GM19468 (cell line): ENCODE results near the gene SOX21.
A peak's percentile ranks its signal among the peaks of the same experiment; 100 is the strongest.
"Not testable (repeated sequence)": the region's sequence is repeated elsewhere in the genome, so short reads cannot be mapped to it uniquely, and the experiment has no call there.

Experiments used
- ATAC-seq: cut with Tn5 transposase; IDR thresholded peaks from one replicate; pipeline ENCODE4 v1.9.1; 2021; ENCODE audit warnings: mild to moderate bottlenecking, moderate library complexity, moderate number of reproducible peaks; ENCODE audit not compliant: unreplicated experiment; ENCODE audit errors: extremely low read depth

Gene SOX21

DNA sequence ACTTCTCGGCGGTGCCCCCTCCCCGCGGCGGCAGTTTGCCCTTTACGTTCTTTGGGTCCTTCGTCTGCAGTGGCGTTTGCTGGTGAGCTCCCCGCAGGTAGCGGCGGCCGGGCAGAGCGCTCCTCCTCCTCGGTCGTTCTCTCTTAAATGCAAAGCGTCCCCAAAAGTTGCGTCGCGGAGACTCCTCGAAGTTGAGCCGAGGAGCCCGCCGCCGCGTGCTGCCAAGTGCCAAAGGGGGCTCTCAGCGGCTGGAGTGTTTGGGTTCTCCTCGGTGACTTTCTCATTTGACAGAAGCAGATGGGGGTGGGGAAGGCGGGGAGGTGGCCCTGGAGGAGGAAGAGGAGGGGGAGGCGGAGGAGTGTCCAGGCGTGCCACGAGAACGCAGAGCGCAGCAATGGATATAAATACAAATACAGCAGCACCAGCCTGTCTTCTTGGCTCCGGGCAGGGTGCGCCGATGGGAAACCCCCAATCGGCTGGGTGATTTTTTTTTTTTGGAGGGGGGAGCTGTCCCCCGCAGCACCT is at the start of gene SOX21:
TSS of gene SOX21 (minus strand) at position 259 of the 525 bp plus-strand sequence. CDS start 496 bp downstream, outside the sequence.
- ATAC-seq, result no peak

DNA sequence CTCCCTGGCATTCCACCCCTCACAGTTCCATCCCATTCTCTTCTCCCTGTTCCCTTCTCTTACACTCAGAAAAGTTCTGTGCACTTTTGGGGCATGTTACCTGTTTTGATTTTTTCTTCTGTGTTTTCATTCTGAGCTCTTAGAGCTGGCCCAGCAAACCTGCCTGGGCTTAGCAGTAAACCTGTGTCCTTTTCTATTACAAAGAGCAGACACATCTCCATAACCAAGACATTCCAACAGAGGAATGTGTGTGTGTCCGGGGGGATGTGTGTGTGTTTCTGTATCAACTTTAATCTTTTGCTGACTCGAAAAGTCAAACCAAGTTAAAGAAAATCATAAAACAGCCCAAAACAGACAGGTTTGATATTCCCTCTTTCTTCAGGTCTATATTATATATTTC is 49.1 kb upstream of the SOX21 start:
- ATAC-seq, result no peak

DNA sequence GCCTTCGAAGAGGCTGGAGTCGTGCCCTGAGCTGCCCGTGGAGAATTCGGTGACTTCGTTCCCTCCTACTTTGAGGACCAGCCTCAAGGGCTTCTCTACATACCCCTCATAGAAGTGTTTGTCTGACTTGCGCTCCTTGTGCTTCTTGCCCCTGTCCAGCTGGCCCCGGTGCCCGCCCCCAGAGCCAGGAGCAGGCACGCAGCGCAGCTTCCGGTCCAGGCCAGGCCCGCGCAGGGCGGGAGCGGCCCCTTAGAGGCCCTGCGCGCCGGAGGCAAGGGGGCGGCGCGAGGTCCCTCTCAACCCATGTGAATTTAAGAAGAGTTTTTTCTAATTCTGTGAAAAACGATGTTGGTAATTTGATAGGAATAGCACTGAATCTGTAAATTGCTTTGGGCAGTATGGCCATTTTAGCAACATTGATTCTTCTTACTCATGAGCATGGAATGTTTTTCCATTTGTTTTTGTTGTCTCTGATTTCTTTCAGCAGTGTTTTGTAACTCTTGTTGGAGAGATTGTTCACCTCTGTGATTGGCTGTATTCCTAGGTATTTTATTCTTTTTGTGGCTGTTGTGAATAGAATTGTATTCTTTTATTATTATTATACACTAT is 46.9 kb upstream of the SOX21 start:
- no peak for ATAC-seq

DNA sequence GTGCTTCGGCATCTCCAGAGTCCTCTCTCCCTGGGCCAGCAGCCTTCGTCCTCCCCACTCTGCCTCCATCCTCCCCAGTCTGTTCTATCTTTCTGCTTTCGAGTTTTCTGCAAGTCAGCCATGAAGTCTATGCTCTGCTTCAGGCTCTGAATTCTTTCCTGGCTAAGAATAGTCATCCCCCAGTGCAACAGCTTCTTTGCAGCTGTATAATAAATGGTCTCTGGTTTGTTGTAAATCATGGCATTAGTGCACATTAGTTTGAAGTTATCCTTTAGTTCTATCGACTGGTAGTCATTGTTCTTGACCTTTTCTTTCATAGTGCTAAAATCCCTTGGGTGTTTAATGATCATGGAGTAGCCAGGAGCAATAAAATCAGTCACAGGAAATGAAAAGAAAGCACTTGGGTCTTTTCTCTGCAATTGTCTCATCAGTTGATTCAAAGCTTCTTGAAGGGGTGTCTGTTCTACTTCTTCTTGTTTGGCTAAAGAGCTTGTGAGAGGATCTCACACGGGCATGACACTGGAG is 46.2 kb upstream of the SOX21 start:
- no peak for ATAC-seq

DNA sequence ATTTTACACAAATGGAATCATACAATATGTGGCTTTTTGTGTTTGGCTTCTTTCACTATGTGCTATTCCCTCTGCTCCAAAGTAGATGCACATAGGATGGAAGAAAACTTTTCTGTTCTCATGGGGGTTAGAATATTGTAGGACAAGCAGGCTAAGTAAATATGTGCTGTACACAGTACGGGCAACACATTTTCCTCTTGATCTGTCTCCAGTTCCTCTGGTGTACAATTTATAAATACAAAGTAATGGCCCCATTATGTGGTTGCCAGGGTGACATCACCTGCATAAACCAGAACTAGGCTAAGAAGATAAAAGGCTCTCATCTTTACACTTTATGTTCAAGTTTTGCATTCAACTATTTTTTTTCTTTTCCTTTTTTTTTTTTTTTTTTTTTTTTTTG is 41.0 kb upstream of the SOX21 start:
- no peak for ATAC-seq

DNA sequence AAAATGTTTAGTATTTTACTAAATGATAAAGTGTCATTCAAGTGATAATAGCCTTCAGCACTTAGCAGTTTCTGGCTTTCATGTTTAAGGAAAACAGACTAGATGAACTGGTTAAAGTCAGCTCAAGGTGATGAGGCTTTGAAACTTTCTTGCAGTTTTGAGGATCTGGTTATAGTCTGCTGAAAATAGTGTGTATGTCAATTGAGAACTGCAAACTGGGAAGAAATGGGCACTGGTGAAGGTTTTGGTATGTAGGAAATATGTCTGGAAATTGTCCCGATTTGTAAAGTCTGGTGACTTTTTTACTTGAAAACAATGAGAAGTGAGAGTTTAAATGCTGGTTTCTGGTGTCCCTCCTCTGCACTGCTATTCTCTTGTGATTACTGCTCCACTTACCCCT is 36.8 kb upstream of the SOX21 start:
- ATAC-seq, result no peak

DNA sequence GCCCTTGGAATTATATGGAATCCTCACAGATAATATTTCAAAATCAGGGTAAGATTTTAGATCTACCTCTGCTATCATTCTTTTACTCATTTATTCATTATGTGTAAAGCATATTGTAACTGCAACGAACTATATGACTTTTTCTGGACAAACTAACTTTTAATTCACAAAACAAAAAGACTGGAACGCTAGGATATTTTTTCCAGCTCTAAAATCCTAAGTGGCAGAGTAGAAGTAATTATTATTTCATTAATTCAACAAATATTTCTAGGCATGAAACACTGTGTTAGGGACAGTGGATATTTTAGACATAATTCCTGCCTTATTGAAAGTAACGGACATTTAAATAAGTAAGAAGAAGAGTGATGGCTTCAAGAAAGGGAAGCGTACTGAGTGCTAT is 26.9 kb upstream of the SOX21 start:
- ATAC-seq, result no peak

DNA sequence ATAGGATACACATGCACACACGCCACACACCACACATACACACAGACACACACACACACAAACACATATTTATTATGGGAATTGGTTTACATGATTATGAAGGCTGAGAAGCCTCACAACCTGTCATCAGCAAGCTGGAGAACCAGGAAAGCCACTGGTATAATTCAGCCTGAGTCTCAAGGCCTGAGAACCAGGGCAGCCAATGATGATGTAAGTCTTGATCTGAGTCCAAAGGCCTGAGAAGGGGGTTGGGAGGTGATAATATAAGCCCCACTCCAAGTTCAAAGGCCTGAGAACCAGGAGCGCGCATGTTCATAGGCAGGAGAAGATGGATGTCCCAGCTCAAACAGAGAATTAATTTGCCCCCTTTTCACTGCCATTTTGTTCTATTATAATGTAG is 18.7 kb upstream of the SOX21 start:
- no peak for ATAC-seq

DNA sequence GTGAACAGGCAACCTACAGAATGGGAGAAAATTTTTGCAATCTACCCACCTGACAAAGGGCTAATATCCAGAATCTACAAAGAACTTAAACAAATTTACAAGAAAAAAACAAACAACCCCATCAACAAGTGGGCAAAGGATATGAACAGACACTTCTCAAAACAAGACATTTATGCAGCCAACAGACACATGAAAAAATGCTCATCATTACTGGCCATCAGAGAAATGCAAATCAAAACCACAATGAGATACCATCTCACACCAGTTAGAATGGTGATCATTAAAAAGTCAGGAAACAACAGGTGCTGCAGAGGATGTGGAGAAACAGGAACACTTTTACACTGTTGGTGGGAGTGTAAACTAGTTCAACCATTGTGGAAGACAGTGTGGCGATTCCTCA is 17.6 kb upstream of the SOX21 start:
- not testable (repeated sequence) for ATAC-seq

DNA sequence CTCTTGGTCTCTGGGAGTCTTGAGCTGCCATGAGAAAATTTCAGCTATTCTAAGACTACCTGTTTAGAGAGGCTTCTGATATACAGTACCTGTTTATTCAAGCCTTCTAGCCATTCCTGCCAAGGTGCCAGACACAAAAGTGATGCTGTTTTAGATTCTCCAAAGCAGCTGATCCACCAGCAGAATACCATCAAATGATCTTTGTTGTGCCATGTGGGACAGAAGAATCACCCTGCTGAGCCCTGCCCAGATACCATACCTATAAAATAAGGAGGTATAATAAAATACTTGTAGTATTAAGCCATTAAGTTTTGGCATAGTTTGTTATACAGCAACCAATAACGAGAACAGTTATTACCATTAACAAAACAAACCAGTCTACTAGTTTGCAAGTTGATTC is 14.1 kb upstream of the SOX21 start:
- ATAC-seq, result no peak

DNA sequence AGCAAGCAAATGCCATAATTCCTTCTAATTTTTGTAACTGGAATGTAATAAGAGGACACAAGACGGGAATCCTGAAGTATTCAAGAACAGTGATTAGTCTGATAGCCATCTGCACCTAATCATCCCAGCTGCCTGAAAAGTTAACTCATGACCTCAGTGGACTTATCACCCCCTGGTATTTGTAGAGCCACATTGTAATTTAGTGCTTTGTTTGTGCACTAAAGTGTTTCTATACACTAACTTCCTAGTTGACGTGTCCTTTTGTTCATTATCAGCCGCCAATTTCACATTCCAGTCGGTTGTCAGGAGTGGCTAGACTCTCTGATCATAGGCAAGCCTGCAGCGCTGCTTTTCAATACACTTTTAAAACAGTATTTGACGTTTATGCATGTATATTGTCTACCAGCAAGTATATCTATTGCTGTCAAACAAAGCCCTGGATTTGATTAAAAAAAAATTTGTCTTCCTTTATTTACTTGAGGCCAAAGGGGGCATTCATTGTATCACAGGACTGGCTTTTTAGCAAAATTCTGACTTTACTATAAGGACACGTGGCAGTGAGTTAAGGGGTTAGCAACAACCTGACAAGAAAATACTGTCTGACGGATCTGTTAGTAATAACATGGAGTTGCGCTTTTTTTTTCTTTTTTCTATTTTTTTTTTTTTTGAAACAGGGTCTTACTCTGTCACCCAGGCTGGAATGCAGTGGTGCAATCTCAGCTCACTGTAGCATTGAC is 10.4 kb upstream of the SOX21 start:
- ATAC-seq, result no peak

DNA sequence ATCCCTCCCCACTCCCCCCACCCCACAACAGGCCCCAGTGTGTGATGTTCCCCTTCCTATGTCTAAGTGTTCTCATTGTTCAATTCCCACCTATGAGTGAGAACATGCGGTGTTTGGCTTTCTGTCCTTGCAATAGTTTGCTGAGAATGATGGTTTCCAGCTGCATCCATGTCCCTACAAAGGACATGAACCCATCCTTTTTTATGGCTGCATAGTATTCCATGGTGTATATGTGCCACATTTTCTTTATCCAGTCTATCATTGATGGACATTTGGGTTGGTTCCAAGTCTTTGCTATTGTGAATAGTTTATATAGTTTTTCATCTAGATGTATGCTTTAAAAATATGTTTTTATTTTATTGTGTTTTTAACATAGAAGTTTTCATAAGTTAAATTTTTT is 6.4 kb upstream of the SOX21 start:
- ATAC-seq, result not testable (repeated sequence)

DNA sequence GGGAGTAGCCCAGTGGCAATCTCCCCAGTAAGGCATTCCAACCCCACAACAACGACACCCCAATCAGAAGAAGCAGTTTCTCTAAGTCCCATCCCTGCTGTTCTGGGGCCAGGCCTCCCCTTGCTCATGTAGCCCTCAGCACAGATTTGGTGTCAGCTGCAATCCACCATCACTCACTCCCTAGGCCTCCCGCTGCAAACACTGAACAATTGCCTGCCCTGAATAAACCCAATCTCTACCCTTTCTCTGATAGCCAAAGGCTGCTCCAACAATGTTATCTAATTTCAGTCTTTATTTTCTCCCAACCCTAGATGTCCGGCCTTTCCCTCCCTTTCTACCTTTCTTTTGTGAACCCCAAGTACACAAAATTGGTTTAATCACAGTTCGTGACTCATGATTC is 5.6 kb upstream of the SOX21 start:
- ATAC-seq, result no peak

DNA sequence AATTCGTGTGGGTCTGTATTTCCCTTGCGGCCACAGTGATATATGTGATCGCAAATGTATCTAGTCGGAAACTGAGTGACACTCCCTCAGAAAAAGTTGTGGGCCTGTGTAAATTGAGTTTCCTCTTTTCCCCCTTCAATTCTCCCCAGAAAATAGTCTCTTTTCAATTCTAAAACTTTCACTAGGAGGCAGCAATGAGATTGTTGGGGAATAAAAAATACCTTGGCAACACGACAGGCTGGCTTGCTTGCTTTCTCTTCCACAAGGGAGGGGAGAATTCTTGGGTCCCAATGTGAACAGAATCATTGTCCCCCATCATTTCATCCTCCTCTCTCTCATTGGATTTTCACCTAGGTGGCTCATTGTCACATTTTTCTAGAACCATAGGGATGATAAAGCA is 3.7 kb upstream of the SOX21 start:
- no peak for ATAC-seq

DNA sequence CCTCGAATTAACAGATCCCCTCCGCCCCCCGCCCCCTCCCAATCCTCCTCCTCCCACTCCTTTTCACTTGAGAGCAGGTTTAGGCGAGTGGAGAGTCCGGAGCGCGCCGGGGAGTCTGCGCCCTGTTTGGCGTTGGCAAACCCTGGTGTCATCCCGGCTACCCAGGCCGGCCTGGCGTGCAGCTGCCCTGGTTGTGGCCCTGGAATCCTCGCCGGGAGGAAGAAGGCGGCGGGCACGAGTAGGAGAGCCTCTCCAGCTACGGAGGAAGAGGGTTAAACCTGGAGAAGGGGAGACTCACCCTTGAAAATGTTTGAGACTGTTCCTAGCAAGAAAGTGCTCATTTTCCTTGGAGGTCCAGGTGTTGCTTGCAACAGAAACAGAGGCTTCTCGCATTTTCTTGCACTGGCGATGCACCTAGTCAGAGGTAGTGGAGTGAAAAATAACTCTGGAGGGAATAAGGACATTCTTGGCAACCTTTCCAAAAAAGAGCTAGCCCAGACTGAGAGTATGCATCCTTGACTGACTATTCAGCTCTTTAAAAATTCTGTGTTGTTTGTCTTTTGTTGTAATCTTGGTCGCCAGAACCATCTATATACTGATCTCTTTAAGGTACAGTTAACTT is 1.3 kb upstream of the SOX21 start:
- ATAC-seq, result no peak

DNA sequence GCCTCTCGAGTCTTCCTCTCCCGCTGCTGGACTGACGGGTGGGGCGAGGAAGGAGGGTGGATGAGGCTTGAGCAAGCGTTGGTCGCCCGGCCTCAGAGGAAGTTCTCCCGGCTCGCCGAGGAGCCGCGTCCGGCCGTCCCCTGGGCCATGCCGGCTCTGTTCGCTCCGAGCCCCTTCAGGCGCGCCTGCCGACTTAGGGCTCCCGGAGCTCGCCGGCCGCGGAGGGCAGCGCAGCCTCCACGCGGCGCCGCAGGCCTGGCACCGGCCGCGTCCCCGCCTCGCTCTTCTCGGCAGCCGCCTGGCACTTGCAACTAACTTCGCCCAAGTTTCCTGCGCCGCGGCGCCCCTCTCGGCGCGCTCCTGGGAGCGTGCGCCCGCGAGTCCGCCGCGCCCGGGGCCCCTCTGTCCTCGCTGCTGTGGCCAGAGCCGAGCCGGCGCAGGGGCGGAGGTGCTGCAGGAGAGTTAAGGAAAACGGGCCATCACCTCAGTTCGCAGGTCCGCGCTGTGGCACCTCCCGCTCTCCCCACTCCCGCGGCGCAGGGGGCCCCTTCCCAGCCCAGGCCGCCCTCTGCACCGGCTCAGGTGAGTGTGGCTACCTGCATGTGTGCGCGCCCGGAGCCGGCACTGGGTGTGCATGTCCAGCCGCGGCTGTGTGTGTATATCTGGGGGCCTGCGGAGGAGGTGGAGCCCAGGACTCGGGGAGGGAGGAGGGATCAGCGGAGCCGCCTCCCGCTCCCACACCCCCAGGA is 641 bp upstream of the SOX21 start:
- no peak for ATAC-seq

DNA sequence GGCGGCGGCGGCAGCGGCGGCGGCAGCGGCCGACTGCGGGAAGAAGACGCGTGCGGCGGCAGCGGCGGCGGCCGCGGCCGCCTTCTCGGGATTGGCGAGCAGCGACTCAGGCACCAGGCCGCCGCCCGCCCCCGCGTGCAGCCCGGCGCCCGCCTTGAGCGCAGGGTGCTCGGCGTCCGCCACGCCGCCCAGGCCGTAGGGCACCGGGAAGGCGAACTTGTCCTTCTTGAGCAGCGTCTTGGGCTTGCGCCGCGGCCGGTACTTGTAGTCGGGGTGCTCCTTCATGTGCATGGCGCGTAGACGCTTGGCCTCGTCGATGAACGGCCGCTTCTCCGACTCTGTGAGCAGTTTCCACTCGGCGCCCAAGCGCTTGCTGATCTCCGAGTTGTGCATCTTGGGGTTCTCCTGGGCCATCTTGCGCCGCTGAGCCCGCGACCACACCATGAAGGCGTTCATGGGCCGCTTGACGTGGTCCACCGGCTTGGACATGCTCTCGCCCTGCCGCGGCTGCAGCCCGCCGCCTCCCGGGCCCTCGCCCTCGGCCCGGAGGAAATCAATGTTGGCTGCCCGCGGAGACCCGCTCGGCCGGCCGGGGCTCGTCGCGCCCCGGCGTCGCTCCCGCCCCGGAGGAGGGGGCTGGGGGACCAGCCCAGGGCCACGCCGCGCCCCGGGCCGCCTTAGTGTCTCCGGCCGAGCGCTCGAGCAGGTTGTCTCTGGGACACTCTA is 621 bp downstream of the SOX21 start:
- no peak for ATAC-seq

DNA sequence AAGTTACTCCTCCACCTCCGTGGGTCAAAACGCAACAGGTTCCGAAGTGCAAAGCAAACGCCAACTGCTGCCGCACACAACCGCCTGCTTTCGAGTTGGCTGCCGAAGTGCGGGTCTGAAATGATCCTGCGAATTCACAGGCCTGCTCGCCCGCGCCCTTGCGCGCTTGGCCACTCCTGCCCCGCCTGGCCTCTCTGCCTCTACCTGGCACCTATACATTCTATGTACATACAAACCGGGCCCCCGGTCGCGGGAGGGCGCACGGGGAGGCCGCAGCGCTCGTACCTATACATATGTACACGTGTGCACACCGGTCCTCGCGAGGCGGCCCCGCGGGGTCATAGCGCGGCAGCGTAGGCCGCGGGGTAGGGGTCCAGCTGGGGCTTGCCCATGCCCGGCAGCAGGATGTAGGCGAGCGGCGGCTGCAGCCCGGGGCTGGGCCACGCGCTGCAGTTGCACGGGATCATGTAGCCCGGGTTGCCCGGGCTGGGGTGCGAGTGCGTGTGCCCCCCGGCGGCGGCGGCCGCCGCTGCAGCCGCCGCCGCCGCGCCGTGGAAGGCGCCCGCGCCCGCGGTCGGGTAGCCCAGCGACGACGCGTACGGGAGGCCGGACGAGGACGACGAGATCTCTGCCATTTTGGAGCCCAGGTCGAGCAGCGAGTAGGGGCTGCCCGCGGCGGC is 1.3 kb downstream of the SOX21 start:
- peak; percentile 63 for ATAC-seq

DNA sequence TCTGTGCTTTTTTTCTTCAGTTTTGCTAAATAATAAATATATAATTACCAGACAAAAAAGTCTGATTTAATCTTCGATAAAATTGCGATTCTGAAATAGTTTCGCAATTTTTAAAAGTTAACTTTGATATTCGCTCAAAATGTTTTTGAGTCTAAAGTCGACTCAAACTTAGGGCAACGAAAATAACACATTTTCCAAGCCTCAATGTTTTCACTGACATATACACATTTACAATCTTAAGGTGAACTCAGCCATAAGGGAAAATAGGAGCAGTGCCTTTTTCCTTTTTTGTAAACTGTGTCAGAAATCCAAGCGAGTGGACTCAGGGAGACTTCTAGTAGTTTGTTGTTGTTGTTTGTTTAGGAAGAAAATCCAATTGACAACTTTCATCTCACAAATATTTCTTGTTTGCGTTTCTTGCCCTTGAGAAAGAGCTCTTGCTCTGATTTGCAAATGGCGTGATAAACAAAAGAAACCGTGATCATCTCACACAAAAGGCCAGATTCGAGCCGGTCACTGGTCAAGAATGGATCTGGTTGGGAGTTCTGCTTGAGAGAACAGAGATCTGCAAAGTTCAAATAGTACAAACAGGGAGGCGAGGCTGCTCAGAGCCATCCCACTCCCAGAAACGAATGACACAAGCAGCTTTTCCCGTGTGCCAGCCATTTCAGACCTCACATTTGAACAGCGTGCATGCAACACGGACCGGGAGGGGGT is 2.1 kb downstream of the SOX21 start:
- ATAC-seq, result no peak
